Hematopoietic multipotent progenitor cell treated with erythropoietin and hydrocortisone succinate and interleukin-3 and kit ligand, for 17 days (in vitro differentiated cells): ENCODE results near the gene ADARB2.
"Not testable (repeated sequence)": the region's sequence is repeated elsewhere in the genome, so short reads cannot be mapped to it uniquely, and the experiment has no call there.

Source experiments
- DNase-seq: peaks from one replicate; pipeline ENCODE4 v3.0.0-alpha.2; 2015; ENCODE audit warnings: low spot score

Gene ADARB2

GRCh38 chr10:1227510-1228402, 509.6 kb downstream of the ADARB2 start:
- no peak for DNase-seq

- not testable (repeated sequence) for DNase-seq
Measured at GRCh38 chr10:1226907-1227306, 510.4 kb downstream of the ADARB2 start.

- DNase-seq: not testable (repeated sequence)
Measured at GRCh38 chr10:1219874-1220273, 517.5 kb downstream of the ADARB2 start.

- no peak for DNase-seq
Measured at GRCh38 chr10:1217661-1218060, 519.7 kb downstream of the ADARB2 start.

GRCh38 chr10:1217237-1217587, 520.1 kb downstream of the ADARB2 start:
- no peak for DNase-seq

GRCh38 chr10:1216574-1217236, 520.6 kb downstream of the ADARB2 start:
- no peak for DNase-seq

- no peak for DNase-seq
Measured at GRCh38 chr10:1215862-1216573, 521.3 kb downstream of the ADARB2 start.

GRCh38 chr10:1214882-1215540, 522.3 kb downstream of the ADARB2 start:
- DNase-seq: no peak

GRCh38 chr10:1214071-1214675, 523.2 kb downstream of the ADARB2 start:
- no peak for DNase-seq

GRCh38 chr10:1213252-1214070, 523.9 kb downstream of the ADARB2 start:
- no peak for DNase-seq

- no peak for DNase-seq
Measured at GRCh38 chr10:1212571-1213141, 524.7 kb downstream of the ADARB2 start.

- no peak for DNase-seq
Measured at GRCh38 chr10:1211844-1212570, 525.3 kb downstream of the ADARB2 start.

GRCh38 chr10:1210667-1211066, 526.7 kb downstream of the ADARB2 start:
- DNase-seq: no peak

- no peak for DNase-seq
Measured at GRCh38 chr10:1209355-1209979, 527.9 kb downstream of the ADARB2 start.

- no peak for DNase-seq
Measured at GRCh38 chr10:1208366-1209311, 528.7 kb downstream of the ADARB2 start.

- no peak for DNase-seq
Measured at GRCh38 chr10:1206601-1207000, 530.7 kb downstream of the ADARB2 start.

GRCh38 chr10:1206101-1206500, 531.2 kb downstream of the ADARB2 start:
- DNase-seq: no peak

- DNase-seq: no peak
Measured at GRCh38 chr10:1205450-1206030, 531.8 kb downstream of the ADARB2 start.
